ENCODE measurements around the gene EEFSEC.

EEFSEC gene

GRCh38 chr3:128456776-128457715 lies 303.8 kb downstream of the EEFSEC start:
- in situ Hi-C loops (cut with MboI; ENCODE audit: low sequenced_read_pairs): no loop called here

- in situ Hi-C loops (cut with MboI; ENCODE audit: low sequenced_read_pairs): no loop called here
These were observed 304.7 kb downstream of the EEFSEC start for GRCh38 chr3:128457937-128458336.

Measured in hTERT RPE-1 (cell line).